WI38 (cell line): ENCODE measurements around the gene NMNAT2.

ENCODE experiments used
- H3K4me3 ChIP-seq: 2 replicates; pipeline ENCODE4 v1.5.1; 2011; ENCODE audit warnings: low read depth, mild to moderate bottlenecking, control low read depth, low read length
- CTCF ChIP-seq: IDR thresholded peaks from 2 replicates; pipeline ENCODE4 v1.5.1; 2012; ENCODE audit warnings: low read depth, mild to moderate bottlenecking, control low read depth, low read length

The NMNAT2 gene

GRCh38 chr1:183417772-183418491 lies at the start of gene NMNAT2:
TSS of gene NMNAT2 (minus strand) at chr1:183418380. CDS start at chr1:183418267, 113 bp downstream.
- 0 out of 2 replicates have a peak within 1 kb of the TSS, but pooled peaks have one; percentile 14 for H3K4me3 ChIP-seq
- no peak for TF ChIP-seq CTCF

- TF ChIP-seq CTCF, result no peak
- H3K4me3 ChIP-seq, result no peak overlapping the region
Observed at GRCh38 chr1:183467687-183468086, 49.5 kb upstream of the NMNAT2 start.

- H3K4me3 ChIP-seq, result no peak overlapping the region
- no peak for TF ChIP-seq CTCF
Observed at GRCh38 chr1:183466781-183467180, 48.6 kb upstream of the NMNAT2 start.

- no peak for TF ChIP-seq CTCF
- H3K4me3 ChIP-seq, result no peak overlapping the region
Observed at GRCh38 chr1:183463566-183463965, 45.4 kb upstream of the NMNAT2 start.

- no peak overlapping the region for H3K4me3 ChIP-seq
- no peak for TF ChIP-seq CTCF
Observed at GRCh38 chr1:183461350-183461749, 43.2 kb upstream of the NMNAT2 start.

- H3K4me3 ChIP-seq, result no peak overlapping the region
- TF ChIP-seq CTCF, result no peak
Observed at GRCh38 chr1:183460596-183460995, 42.4 kb upstream of the NMNAT2 start.

GRCh38 chr1:183457449-183457848 lies 39.3 kb upstream of the NMNAT2 start:
- TF ChIP-seq CTCF, result no peak
- no peak overlapping the region for H3K4me3 ChIP-seq
